ENCODE data around the gene LCNL1. TPM values are rescaled to one million over a fixed set of nuclear protein-coding genes. Genes with fewer than 3 reads are reported as not detected.

Gene LCNL1
- total and polyA plus RNA-seq, 2 of the 13 experiments (the other 11 are each of a cell fraction or from before 2014, with no cell fraction given): not detected

GRCh38 chr9:136991993-136992818 lies 9.4 kb downstream of the LCNL1 start, which contains the start of gene PAXX (continued):
- no peak for TF ChIP-seq DBP (CRISPR knock-in tag; IDR thresholded peaks at IDR 0.05; ENCODE audit: not compliant biosample characterization)
- TF ChIP-seq MAX (IDR thresholded peaks at IDR 0.05): peak; percentile 86
- peak; percentile 63; the same call in 1 of the 2 replicates for TF ChIP-seq ERF (CRISPR knock-in tag; IDR thresholded peaks at IDR 0.05)
- TF ChIP-seq PITX1 (CRISPR knock-in tag; IDR thresholded peaks at IDR 0.05): no peak
- TF ChIP-seq HOXD1 (CRISPR knock-in tag; IDR thresholded peaks at IDR 0.05): no peak
- no peak for TF ChIP-seq ATF3 (CRISPR knock-in tag; IDR thresholded peaks at IDR 0.05)
- no peak for TF ChIP-seq ZNF639 (CRISPR knock-in tag; conservative IDR thresholded peaks at IDR 0.05)
- TF ChIP-seq MAF1 (CRISPR knock-in tag; IDR thresholded peaks at IDR 0.05; ENCODE audit: borderline replicate concordance): no peak
- no peak for TF ChIP-seq SOX5 (CRISPR knock-in tag; IDR thresholded peaks at IDR 0.05; ENCODE audit: borderline replicate concordance)
- no peak for TF ChIP-seq NAIF1 (CRISPR knock-in tag; IDR thresholded peaks at IDR 0.05; ENCODE audit: borderline replicate concordance)
- no peak for TF ChIP-seq HNF1B (CRISPR knock-in tag; IDR thresholded peaks at IDR 0.05)
- no peak for TF ChIP-seq ZEB1 (IDR thresholded peaks at IDR 0.05; ENCODE audit: insufficient replicate concordance, low read depth)
- peak; percentile 75 for TF ChIP-seq PHF8 (CRISPR knock-in tag; IDR thresholded peaks at IDR 0.05)
- TF ChIP-seq NFRKB (IDR thresholded peaks at IDR 0.05): no peak
- no peak for TF ChIP-seq JUN (CRISPR knock-in tag; IDR thresholded peaks at IDR 0.05)
- no peak for TF ChIP-seq PCBP1 (IDR thresholded peaks at IDR 0.05; ENCODE audit: borderline replicate concordance, low read depth, low read length)
- TF ChIP-seq ZNF687 (CRISPR knock-in tag; IDR thresholded peaks at IDR 0.05): peak; percentile 91
